CD4-positive, alpha-beta T cell (primary cell): ENCODE results near the gene TM2D1. TPM values are rescaled to one million over a fixed set of nuclear protein-coding genes. Genes with fewer than 3 reads are reported as not detected.

Experiments
- ATAC-seq: fragments of 200-7000 bp; cut with Tn5 transposase; one replicate; pipeline ENCODE4 v1.10.0; 2022; ENCODE audit warnings: mild to moderate bottlenecking; ENCODE audit not compliant: poor library complexity
- CTCF ChIA-PET: fragments of 350-600 bp; sonication (Branson Sonifier 250); formaldehyde crosslinking; loops from one replicate; lab custom pipeline; 2021; ENCODE audit warnings: antibody characterized with exemption, inconsistent platforms; lab: Charles Lee
- POLR2A ChIA-PET: fragments of 350-600 bp; sonication (Branson Sonifier 250); formaldehyde crosslinking; loops from one replicate; lab custom pipeline; 2021; ENCODE audit warnings: antibody characterized with exemption, inconsistent platforms; lab: Charles Lee
- DNase-seq, 14 experiments: peaks; one replicate each; pipeline ENCODE4 v3.0.0-alpha.2; 2013 to 2020; ENCODE audit warnings: mixed read lengths in 2 of 14
- H3K27ac ChIP-seq, 2 donors: one replicate each; pipeline versions ENCODE4 v1.5.1 to v1.7.0; 2013; ENCODE audit warnings: low read length in 2 of 2, low read depth in 1 of 2, mild to moderate bottlenecking in 1 of 2
- H3K27me3 ChIP-seq, 2 experiments: 1 replicate in 1 of 2; 2 replicates in 1 of 2; pipeline versions ENCODE4 v1.6.1 to v1.7.0; 2013; ENCODE audit warnings: low read length in 2 of 2, control low read depth in 1 of 2, mild to moderate bottlenecking in 1 of 2, moderate library complexity in 1 of 2; ENCODE audit not compliant: insufficient read depth in 2 of 2, control insufficient read depth in 1 of 2
- H3K36me3 ChIP-seq: one replicate; pipeline ENCODE4 v1.6.1; 2013; ENCODE audit warnings: low read length, control low read depth; ENCODE audit not compliant: insufficient read depth
- H3K4me1 ChIP-seq: one replicate; pipeline ENCODE4 v1.6.1; 2013; ENCODE audit warnings: low read length, control low read depth; ENCODE audit not compliant: insufficient read depth
- H3K4me3 ChIP-seq: one replicate; pipeline ENCODE4 v1.5.1; 2013; ENCODE audit warnings: mild to moderate bottlenecking, low read length, moderate library complexity
- H3K9me3 ChIP-seq, 2 experiments: 1 replicate in 1 of 2; 2 replicates in 1 of 2; pipeline versions ENCODE4 v1.6.1 to v1.7.0; 2013; ENCODE audit warnings: low read length in 2 of 2, mild to moderate bottlenecking in 2 of 2, control low read depth in 1 of 2, moderate library complexity in 1 of 2; ENCODE audit not compliant: control insufficient read depth in 1 of 2, insufficient read depth in 1 of 2
- H3K27ac Mint-ChIP-seq: one replicate; pipeline ENCODE4 v1.8.0; 2020; ENCODE audit warnings: mixed read lengths
- H3K27me3 Mint-ChIP-seq: one replicate; pipeline ENCODE4 v1.8.0; 2021; ENCODE audit warnings: mixed read lengths
- H3K36me3 Mint-ChIP-seq: one replicate; pipeline ENCODE4 v1.8.0; 2021; ENCODE audit warnings: low read depth, mixed read lengths
- H3K4me1 Mint-ChIP-seq: one replicate; pipeline ENCODE4 v1.8.0; 2021; ENCODE audit warnings: low read depth, mixed read lengths
- H3K4me3 Mint-ChIP-seq: one replicate; pipeline ENCODE4 v1.8.0; 2020; ENCODE audit warnings: mild to moderate bottlenecking, mixed read lengths
- H3K9me3 Mint-ChIP-seq: one replicate; pipeline ENCODE4 v1.8.0; 2020; ENCODE audit warnings: mixed read lengths
- CTCF ChIP-seq: fragments of 200-600 bp; IDR thresholded peaks from one replicate; pipeline ENCODE4 v1.8.0; 2022; ENCODE audit warnings: antibody characterized with exemption, mild to moderate bottlenecking
- intact Hi-C, 2 experiments: fragments of 100-400 bp; cut with DNase I in 1 of 2; cut with micrococcal nuclease in 1 of 2; formaldehyde crosslinking; loops; one replicate each; pipeline versions ENCODE4 v1.15.1 to v1.9.0; 2023 to 2025; cut with DNase I, micrococcal nuclease
- total RNA-seq, 174 experiments: library from RNA in 2 of 174; stranded (reverse) in 2 of 174; gene quantifications; one replicate each; pipeline ENCODE4 v1.2.3 and lab custom pipeline; 2021 to 2026

Gene TM2D1
- total RNA-seq, 2 experiments from 2014 or later: 12.0 to 13.7 TPM

DNA sequence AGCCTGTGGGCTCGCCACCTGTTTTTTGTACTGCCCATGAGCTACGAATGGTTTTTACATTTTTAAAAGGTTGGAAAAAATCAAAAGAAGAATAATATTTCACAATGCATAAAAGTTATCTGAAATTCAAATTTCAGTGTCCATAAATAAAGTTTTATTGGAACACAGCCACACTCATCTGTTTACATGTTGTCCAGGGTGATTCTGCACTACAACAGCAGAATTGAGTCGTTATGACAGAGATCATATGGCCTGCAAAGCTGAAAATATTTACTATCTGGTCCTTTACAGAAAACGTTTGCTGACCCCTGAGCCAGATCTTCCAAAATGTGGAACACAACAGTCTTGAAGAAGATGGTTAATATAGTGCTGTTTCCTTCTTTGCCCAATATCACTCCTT is 89.4 kb downstream of the TM2D1 start:
- H3K9me3 ChIP-seq: no peaks in the 10 kb centered on the region
- no peaks in the 10 kb centered on the region for H3K4me1 ChIP-seq
- CTCF ChIA-PET: no interaction called here
- ATAC-seq (no peak), DNase-seq (no peak)
- Mint-ChIP-seq H3K27ac (no peak overlapping the region), H3K36me3 (no peaks in the 10 kb centered on the region), H3K9me3 (no peaks in the 10 kb centered on the region), H3K4me3 (no peak overlapping the region), H3K4me1 (no peaks in the 10 kb centered on the region), H3K27me3 (no peaks in the 10 kb centered on the region)
- POLR2A ChIA-PET: no interaction called here
- intact Hi-C loops: no loop called here
- no peaks in the 10 kb centered on the region for H3K27me3 ChIP-seq
- no peak overlapping the region for H3K27ac ChIP-seq
- TF ChIP-seq CTCF: no peak
- H3K36me3 ChIP-seq: no peaks in the 10 kb centered on the region
- no peak overlapping the region for H3K4me3 ChIP-seq

- Mint-ChIP-seq H3K27ac (no peak overlapping the region), H3K36me3 (no peaks in the 10 kb centered on the region), H3K4me1 (no peaks in the 10 kb centered on the region), H3K4me3 (no peak overlapping the region), H3K9me3 (no peaks in the 10 kb centered on the region), H3K27me3 (no peaks in the 10 kb centered on the region)
- H3K27me3 ChIP-seq: no peaks in the 10 kb centered on the region
- no peak overlapping the region for H3K4me3 ChIP-seq
- no peaks in the 10 kb centered on the region for H3K4me1 ChIP-seq
- ATAC-seq (no peak), DNase-seq (no peak)
- POLR2A ChIA-PET: no interaction called here
- H3K36me3 ChIP-seq: no peaks in the 10 kb centered on the region
- intact Hi-C loops: no loop called here
- no peak overlapping the region for H3K27ac ChIP-seq
- H3K9me3 ChIP-seq: no peaks in the 10 kb centered on the region
- CTCF ChIA-PET: no interaction called here
- no peak for TF ChIP-seq CTCF
Measured at GRCh38 chr1:61631436-61631835, 93.5 kb downstream of the TM2D1 start.

Other genes with a start within 250 kb of the TM2D1 start
- gene PATJ, start 17.3 kb upstream of the TM2D1 start, total RNA-seq: 10 to 100 TPM; 50.4 to 54.1 TPM